K562 treated with DMSO at 1 percent for 48 hours (cell line): ENCODE results near the gene FAAH. TPM values are rescaled to one million over a fixed set of nuclear protein-coding genes. Genes with fewer than 3 reads are reported as not detected.

Source experiments
- total RNA-seq: library from RNA; unstranded; fragments of 300-600 nt; gene quantifications from 2 replicates; pipeline ENCODE4 v1.2.3, GENCODE V29; 2022; ENCODE audit warnings: low replicate concordance; ENCODE audit errors: extremely low read depth

FAAH gene
- total RNA-seq: not detected in 2 replicates

GRCh38 chr1:46394108-46394871, at the start of gene FAAH:
Gene FAAH, plus strand, starts transcription at chr1:46394317. Its CDS starts 32 bp downstream, at chr1:46394349.

Other genes with a start within 250 kb of the FAAH start
- not detected in 2 replicates for gene TSPAN1, start 219.2 kb upstream of the FAAH start, total RNA-seq
- not detected in 2 replicates for gene P3R3URF, start 217.8 kb upstream of the FAAH start, total RNA-seq
- gene POMGNT1, start 195.9 kb upstream of the FAAH start, total RNA-seq: not detected in 2 replicates
- not detected in 2 replicates for gene LURAP1, start 191.0 kb upstream of the FAAH start, total RNA-seq
- not detected in 2 replicates for gene RAD54L, start 146.6 kb upstream of the FAAH start, total RNA-seq
- gene LRRC41, start 90.7 kb upstream of the FAAH start, total RNA-seq: 133 TPM in 1 of 2 replicates, not detected in the other
- gene UQCRH, start 90.6 kb upstream of the FAAH start, total RNA-seq: 2,170 TPM in 1 of 2 replicates, not detected in the other
- gene NSUN4, start 53.5 kb upstream of the FAAH start, total RNA-seq: not detected in 2 replicates
- gene DMBX1, start 95.5 kb downstream of the FAAH start, total RNA-seq: not detected in 2 replicates
- gene KNCN, start 157.3 kb downstream of the FAAH start, total RNA-seq: not detected in 2 replicates
- not detected in 2 replicates for gene MKNK1, start 210.0 kb downstream of the FAAH start, total RNA-seq
- not detected in 2 replicates for gene MOB3C, start 222.5 kb downstream of the FAAH start, total RNA-seq